Measurements from ENCODE around the gene SHOC1.
A peak's percentile ranks its signal among the peaks of the same experiment; 100 is the strongest.

SHOC1 gene

DNA sequence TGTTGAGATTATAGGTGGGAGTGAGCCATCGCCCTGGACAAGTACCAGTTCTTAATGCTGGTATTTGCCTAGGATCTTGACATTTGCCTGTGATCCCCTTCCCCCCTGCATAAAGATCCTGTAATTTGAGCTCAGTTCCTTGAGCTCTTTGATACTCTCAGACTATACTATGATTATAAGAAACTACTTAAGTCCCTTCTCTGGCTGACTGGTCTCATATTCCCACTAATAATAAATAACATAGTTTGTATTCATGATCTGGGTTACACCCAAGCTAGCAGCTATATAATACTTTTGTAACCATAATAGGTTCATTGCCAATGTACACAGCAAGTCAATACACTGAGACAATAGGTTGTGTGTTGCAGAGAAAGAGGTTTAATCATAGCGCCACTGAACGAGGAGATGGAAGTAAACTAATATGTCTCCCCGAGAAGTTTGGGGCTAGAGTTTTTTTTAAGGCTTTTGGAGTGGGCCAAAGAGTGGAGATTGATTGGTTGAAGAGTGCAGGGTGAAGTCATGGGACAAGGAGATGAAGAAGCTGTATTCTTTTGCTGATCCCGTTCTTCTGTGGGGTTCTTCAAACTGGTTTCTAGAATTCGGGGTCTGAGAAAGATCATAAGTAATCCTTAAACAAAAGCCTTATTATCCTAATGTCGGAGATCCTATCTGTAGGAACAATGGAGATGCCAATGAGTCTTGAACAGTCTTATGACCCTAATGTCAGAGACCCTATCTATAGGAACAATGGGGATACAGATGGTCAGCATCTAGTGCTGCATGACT lies 20.7 kb upstream of the SHOC1 start:
- TF ChIP-seq CREB1 (IDR thresholded peaks at IDR 0.05; ENCODE audit: low read depth) = no peak
- no peak for TF ChIP-seq FOXM1 (IDR thresholded peaks at IDR 0.05; ENCODE audit: borderline replicate concordance, low read depth)
- TF ChIP-seq, protein P1, sequence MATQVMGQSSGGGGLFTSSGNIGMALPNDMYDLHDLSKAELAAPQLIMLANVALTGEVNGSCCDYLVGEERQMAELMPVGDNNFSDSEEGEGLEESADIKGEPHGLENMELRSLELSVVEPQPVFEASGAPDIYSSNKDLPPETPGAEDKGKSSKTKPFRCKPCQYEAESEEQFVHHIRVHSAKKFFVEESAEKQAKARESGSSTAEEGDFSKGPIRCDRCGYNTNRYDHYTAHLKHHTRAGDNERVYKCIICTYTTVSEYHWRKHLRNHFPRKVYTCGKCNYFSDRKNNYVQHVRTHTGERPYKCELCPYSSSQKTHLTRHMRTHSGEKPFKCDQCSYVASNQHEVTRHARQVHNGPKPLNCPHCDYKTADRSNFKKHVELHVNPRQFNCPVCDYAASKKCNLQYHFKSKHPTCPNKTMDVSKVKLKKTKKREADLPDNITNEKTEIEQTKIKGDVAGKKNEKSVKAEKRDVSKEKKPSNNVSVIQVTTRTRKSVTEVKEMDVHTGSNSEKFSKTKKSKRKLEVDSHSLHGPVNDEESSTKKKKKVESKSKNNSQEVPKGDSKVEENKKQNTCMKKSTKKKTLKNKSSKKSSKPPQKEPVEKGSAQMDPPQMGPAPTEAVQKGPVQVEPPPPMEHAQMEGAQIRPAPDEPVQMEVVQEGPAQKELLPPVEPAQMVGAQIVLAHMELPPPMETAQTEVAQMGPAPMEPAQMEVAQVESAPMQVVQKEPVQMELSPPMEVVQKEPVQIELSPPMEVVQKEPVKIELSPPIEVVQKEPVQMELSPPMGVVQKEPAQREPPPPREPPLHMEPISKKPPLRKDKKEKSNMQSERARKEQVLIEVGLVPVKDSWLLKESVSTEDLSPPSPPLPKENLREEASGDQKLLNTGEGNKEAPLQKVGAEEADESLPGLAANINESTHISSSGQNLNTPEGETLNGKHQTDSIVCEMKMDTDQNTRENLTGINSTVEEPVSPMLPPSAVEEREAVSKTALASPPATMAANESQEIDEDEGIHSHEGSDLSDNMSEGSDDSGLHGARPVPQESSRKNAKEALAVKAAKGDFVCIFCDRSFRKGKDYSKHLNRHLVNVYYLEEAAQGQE (IDR thresholded peaks at IDR 0.05; ENCODE audit: low read depth) = no peak
- no peak for TF ChIP-seq TEAD4 (IDR thresholded peaks at IDR 0.05)
- TF ChIP-seq CEBPB (IDR thresholded peaks at IDR 0.05) = no peak
- TF ChIP-seq EGR1 (IDR thresholded peaks at IDR 0.05) = no peak
- TF ChIP-seq TCF12 (IDR thresholded peaks at IDR 0.05; ENCODE audit: low read depth) = no peak

DNA sequence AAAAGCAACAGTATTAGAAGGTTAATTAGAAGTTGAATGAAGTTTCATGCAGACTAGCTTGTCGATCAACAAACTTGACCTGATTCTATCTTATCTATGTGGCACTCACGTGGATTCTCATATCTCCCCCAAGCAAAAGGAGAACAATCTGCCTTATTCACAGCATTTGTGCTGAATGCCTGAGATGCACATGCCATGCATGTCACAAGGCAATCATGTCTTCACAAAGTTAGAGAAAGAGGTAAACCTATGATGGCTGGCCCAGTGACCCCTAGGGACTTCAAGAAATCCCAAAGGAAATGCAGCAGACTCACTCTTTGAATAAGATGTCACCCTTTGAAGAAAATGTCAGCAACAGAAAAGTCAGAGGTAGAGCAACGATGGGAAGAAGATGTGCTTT lies 17.6 kb upstream of the SHOC1 start:
- TF ChIP-seq TAF1 (IDR thresholded peaks at IDR 0.05; ENCODE audit: low read depth) (no peak), CREB1 (IDR thresholded peaks at IDR 0.05; ENCODE audit: low read depth) (no peak), NFIC (IDR thresholded peaks at IDR 0.05) (no peak), YY1 (IDR thresholded peaks at IDR 0.05; ENCODE audit: low read depth) (no peak), MAX (IDR thresholded peaks at IDR 0.05) (no peak), EGR1 (IDR thresholded peaks at IDR 0.05) (no peak), TEAD4 (IDR thresholded peaks at IDR 0.05) (no peak), TCF12 (IDR thresholded peaks at IDR 0.05; ENCODE audit: low read depth) (no peak), EP300 (IDR thresholded peaks at IDR 0.05; ENCODE audit: borderline replicate concordance) (no peak), USF1 (IDR thresholded peaks at IDR 0.05) (no peak), ZBTB7A (IDR thresholded peaks at IDR 0.05; ENCODE audit: low read depth) (no peak), FOXM1 (IDR thresholded peaks at IDR 0.05; ENCODE audit: borderline replicate concordance, low read depth) (no peak), RAD21 (IDR thresholded peaks at IDR 0.05; ENCODE audit: low read depth) (no peak), CEBPB (IDR thresholded peaks at IDR 0.05) (no peak)
- TF ChIP-seq, protein P1 (IDR thresholded peaks at IDR 0.05; ENCODE audit: low read depth) = no peak

GRCh38 chr9:111810908-111811307 lies 16.2 kb upstream of the SHOC1 start:
- TF ChIP-seq TCF12 (IDR thresholded peaks at IDR 0.05; ENCODE audit: low read depth) (no peak), ZBTB7A (IDR thresholded peaks at IDR 0.05; ENCODE audit: low read depth) (no peak), RAD21 (IDR thresholded peaks at IDR 0.05; ENCODE audit: low read depth) (no peak), TAF1 (IDR thresholded peaks at IDR 0.05; ENCODE audit: low read depth) (no peak), TEAD4 (IDR thresholded peaks at IDR 0.05) (no peak), NFIC (IDR thresholded peaks at IDR 0.05) (no peak), FOXM1 (IDR thresholded peaks at IDR 0.05; ENCODE audit: borderline replicate concordance, low read depth) (no peak), USF1 (IDR thresholded peaks at IDR 0.05) (no peak), EGR1 (IDR thresholded peaks at IDR 0.05) (no peak), CEBPB (IDR thresholded peaks at IDR 0.05) (no peak), EP300 (IDR thresholded peaks at IDR 0.05; ENCODE audit: borderline replicate concordance) (no peak)
- TF ChIP-seq, protein P1 (IDR thresholded peaks at IDR 0.05; ENCODE audit: low read depth) = no peak

DNA sequence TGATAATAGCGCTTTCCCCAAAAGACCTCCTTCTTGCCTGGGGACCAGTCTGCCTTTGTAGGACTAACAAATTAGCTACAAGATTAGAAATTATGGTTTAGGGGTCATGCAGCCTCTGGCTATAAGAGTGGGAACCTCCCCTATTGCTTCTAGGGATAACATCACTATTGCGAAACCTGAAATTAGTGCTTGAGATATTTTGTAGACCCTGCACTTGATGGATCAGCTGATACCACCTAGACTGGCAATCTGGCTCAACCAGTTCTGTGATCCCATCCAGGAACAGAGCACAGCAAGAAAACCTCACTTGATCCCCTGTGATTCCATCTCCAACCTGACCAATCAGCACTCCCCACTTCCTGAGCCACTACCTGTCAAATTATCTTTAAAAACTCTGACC lies 15.7 kb upstream of the SHOC1 start:
- TF ChIP-seq CEBPB (IDR thresholded peaks at IDR 0.05) = peak; percentile 45; the same call in 1 of the 2 replicates

DNA sequence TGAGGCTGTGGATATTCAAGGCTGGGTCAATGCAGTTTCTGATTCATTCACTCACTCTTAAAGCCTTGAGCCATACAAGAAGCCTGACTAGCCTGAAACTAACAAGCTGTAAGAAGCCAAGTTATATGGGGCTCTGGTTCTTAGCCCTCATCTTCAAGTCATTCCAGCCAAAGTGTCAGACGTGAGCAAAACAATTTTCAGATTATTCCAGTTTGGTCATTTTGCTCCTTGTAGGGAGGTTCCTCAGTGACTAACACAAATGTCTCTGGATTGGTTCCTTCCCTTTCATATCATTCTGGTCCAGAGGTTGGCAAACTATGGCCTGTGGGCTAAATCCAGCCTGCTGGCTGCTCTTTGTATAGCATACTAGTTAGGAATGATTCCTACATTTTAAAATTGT lies 12.5 kb upstream of the SHOC1 start:
- no peak for TF ChIP-seq CREB1 (IDR thresholded peaks at IDR 0.05; ENCODE audit: low read depth)

Measured in Ishikawa (cell line).